NCI-H524 treated with DMSO at 0.1 percent for 48 hours (cell line): ENCODE measurements around the gene CSKMT.
"Not testable (repeated sequence)": the region's sequence is repeated elsewhere in the genome, so short reads cannot be mapped to it uniquely, and the experiment has no call there.

Source experiments
- DNase-seq: peaks from one replicate; lab custom pipeline; 2025; lab: John Stamatoyannopoulos, UW

The CSKMT gene

GRCh38 chr11:62689421-62690183 is 24.5 kb downstream of the CSKMT start, which contains the start of gene LRRN4CL:
LRRN4CL (minus strand) TSS chr11:62689530; CDS start chr11:62688508, 1,022 bp downstream.
- no peak for DNase-seq

GRCh38 chr11:62693624-62694023 is 28.5 kb downstream of the CSKMT start:
- DNase-seq = not testable (repeated sequence)

DNA sequence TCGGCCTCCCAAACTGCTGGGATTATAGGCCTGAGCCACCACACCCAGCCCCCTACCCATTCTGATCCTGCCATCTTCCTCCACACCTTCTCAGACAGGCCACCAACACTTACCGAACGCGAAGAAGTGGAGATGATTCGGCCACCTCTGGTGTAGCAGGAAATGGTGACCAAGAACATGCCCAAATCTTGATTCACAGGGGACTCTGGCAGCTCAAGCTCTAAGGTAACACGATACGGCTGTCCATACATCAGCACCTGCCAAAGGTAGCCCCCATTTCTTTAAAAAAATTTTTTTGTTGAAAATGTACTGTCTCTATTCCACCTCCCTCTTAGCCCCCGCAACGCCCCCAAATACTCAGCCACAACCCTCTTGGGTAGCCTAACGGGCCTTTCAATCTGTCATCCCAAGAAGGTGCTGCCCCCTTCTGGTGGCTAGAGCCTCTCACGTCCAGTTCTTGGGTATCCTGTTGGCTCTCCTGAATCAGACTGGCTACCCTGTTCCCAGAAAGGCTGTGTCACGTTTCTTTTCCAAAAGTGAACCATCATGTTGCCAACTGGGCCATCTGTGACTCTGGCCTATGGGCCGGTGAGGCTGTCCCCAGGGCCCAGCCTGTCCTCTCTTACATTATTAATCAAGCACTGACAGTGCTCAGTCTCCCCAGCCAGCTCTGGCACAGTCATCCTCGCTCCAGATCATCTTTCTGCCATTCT is 29.5 kb downstream of the CSKMT start:
- DNase-seq = no peak

- no peak for DNase-seq
These were observed 37.1 kb downstream of the CSKMT start for GRCh38 chr11:62702246-62702645.

DNA sequence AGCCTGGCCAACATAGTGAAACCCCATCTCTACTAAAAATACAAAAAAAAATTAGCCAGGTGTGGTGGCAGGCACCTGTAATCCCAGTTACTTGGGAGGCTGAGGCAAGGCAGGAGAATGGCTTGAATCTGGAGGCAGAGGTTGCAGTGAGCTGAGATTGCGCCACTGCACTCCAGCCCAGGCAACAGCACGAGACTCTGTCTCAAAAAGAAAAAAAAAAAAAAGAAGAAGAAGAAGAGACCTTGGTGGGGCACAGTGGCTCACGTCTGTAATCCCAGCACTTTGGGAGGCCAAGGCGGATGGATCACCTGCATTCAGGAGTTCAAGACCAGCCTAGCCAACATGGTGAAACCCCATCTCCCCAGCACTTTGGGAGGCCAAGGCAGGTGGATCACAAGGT is 38.8 kb downstream of the CSKMT start:
- not testable (repeated sequence) for DNase-seq

DNA sequence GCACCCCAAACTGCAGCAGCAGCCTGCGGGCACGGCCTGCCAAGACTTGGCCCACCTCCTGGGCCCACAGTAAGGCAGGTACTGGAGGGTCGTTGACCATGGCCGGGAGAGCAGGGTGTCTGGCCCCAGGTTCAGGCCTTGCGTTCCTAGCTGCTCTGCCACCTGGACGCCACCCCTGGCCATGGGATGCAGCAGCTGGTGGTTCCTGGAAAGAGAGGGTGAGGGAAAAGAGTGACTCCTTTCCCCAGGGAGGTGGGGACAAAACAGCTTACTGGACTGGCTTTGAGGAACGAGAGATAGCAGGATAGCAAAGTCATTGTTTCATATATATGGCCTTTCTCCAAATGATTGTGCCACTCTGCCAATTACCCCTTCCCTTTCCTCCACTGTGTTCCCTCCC is 40.3 kb downstream of the CSKMT start:
- no peak for DNase-seq

DNA sequence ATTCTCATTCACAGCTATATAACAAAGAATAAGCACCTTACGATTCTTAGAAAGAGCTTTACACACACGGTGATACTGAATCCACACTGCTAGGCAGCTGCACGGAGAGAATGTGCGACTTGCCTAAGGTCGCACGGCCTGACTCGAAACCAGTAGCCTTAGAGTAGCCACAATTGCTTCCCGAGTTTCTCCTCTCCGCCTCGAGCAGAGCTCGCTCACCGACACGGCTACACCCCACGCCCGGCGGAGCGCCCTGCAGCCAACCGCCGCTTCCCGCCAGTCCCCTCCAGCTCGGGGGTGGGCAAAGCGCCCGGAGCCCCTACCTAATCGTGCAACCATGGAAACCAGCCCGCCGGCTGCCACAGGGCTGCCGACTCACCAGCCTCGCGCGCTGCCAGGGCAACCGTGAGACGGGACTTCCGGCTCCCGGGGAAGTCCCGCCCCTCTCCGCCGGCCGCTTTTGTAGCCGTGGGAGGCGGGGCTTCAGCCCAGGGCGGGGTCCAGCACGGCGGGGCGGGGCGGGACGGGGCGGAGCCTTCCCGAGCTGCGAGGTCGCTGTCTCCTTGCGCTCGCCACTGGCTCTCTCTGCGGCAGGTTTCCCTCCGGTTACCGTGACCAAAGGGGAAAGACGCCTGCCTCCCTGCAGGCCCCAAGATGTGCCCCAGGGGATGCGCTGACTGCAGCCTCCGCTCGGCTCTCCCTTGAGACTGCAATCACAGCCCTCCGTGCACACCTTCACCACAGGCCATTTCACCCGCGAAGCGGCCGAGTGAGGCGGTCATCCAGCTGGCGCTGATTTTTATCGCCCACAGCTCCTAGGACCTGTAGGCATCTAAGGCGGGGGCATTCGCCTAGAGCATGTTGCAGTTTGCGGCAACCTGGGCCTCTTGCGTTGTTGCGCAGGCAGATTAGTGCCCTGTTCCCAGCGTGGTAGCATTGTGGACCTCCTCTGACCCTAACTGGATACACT is 41.1 kb downstream of the CSKMT start:
- DNase-seq = peak; percentile 54

DNA sequence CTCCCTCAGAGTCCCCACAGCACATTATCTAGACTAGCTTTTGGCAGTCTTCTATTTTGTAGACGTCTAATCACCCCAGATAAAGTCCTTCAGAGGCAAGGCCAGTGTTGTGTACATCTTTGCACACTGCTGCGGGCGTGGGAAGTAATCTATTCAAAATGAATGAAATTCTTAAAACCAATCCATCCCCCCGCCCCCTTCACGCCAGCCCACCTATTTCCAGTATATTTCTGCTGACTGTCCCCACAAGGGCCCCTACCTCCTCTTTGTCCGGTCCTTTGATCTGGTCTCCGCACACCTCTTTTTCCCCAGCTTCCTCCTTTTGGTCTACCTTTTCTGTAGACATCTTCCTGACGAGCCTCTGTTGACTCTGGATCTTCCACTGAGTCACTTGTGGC is 41.7 kb downstream of the CSKMT start:
- no peak for DNase-seq

- no peak for DNase-seq
These were observed 42.3 kb downstream of the CSKMT start, which contains the start of the genes BSCL2 and GNG3 for GRCh38 chr11:62707277-62707861. BSCL2 (minus strand) TSS chr11:62707424; CDS start chr11:62707195, 229 bp downstream. GNG3 (plus strand) TSS chr11:62707676; CDS start chr11:62708296, 620 bp downstream.

GRCh38 chr11:62708392-62708791 is 43.3 kb downstream of the CSKMT start:
- DNase-seq = no peak

DNA sequence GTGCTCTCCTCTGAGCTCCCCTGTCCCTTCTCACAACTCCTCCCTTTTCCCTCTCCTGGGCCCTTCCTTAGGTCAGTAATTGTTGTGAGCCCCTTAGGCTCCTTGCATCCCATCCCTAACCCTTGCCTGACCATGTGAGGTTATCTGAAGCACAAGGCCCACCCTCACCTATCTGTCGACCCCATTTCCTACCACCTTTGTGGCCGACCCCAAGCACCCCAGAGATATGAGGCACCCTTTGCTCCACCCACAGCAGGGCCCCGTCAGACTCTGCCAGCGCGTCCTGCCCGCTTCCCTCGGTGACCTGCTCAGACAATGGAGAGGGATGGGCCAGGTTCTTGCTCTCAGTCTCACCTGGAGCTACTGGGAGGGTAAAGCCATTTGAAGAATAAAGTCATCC is 43.7 kb downstream of the CSKMT start:
- DNase-seq = no peak

DNA sequence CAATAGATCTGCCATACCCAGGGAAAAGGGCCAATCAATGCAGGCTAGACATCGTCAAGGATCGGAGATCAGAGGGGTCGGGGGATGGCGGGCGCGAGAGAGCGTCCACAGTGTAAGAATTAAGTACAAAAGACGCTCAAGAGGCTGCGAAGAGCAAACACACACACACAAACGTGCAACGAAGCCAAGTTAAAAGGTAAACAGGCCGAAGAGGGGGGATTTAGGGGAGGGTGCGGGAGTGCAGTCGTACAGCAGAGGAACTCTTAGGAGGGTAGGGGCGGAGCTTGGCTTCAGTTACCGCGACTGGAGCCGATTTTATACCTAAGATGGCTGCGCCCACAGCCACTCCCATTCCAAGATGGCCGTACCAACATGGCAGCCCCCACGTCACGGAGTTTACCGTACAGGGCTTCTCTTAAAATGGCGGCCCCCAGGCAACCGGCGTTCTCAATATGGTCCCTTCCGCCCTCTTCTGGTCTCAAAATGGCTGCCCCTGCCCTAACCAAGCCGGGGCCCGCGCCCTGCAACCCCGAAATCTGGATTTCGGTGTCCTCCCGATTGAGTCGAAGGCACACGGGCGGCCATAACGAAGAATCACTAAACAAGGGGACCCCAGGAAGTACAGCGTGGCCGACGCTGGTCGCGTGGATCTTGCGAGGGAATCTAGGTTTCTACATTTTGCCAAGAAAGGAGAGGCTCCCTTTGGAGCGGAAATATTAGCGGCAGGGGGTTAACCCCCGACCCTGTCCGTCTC is 44.3 kb downstream of the CSKMT start:
- DNase-seq = peak; percentile 86

GRCh38 chr11:62710001-62710345 is 44.9 kb downstream of the CSKMT start:
- no peak for DNase-seq

GRCh38 chr11:62712276-62712812 is 47.2 kb downstream of the CSKMT start:
- DNase-seq = no peak

DNA sequence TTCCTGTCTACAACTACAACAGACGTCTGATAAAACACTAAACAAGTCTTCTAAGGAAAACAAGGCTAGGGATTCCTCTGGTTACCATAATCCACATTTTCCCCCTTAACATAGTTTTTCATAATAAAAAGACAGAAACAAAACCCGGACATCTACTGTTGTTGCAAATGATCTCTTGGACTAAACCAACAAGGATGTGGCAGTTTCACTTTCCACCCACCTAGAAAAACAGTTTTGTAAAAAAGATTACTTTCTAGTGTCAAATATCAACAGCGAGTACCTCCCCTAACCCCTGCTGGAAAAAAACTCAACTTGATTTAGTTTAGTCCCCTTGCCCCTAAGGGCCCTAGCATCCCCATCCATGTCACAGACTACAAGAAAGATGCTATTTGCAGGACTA is 47.7 kb downstream of the CSKMT start:
- no peak for DNase-seq

GRCh38 chr11:62713343-62713742 is 48.2 kb downstream of the CSKMT start:
- DNase-seq = no peak

DNA sequence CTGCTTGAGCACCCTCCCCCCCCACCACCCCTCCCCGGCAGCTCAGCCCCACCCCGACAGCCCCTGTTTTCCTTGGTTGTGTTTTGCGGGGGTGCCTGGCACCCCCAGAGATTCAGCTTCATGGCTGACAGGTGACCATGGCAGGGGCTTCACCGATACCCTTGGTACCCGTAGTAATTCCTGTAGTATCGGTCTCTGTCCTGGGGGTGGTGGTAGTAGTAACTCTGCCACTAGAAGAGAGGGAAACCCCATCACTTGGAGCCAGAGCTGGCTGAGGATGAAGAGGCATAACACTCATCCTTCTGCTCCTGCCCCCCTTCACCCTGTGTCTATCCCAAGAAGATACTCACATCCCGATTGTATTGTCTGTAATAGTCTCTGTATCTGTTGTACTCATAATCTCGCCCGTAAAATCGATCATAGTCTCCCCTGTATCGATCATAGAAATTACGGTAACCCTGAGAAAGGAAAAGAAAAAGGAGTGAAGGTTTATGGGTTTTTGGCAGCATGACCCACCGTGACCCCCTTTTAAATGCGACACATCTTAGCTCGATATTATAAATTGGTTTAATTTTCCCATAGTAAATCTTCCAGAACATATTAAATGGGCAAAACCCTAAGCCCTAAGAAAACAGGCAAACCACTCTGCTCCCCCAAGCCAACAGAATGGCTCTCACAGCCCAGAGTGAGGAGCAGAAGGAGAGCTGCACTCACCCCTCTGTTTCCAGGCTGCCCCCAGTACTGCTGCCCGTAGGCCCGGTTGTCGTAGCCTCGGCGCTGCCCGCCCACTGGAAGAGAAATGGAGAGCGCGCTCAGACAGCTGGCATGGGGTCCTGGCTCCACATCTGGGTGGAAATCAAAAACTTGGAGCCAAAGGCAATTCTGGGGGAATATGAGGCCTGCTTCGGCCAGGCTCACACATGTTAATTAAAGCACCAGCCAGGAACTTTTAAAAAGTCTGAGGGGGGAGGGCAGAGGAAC is 50.3 kb downstream of the CSKMT start:
- no peak for DNase-seq

GRCh38 chr11:62716206-62716605 is 51.1 kb downstream of the CSKMT start:
- DNase-seq = no peak

GRCh38 chr11:62716816-62717215 is 51.7 kb downstream of the CSKMT start:
- DNase-seq = no peak
